ENCODE data around the gene CSNK1D.

DNA sequence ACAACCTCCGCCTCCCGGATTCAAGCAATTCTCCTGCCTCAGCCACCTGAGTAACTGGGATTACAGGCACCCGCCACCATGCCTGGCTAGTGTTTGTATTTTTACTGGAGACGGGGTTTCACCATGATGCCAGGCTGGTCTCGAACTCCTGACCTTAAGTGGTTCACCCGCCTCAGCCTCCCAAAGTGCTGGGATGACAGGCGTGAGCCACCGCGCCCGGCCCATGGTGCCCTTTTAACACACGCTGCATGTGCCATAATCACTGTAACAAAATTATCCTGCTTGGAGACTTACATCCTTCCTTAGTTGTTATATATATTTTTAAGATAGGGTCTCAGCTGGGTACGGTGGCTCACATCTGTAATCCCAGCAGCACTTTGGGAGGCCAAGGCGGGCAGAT is 38.5 kb upstream of the CSNK1D start:
- TF ChIP-seq CTCF (conservative IDR thresholded peaks at IDR 0.05; ENCODE audit: low read depth in 2 of 2) (no peak), POLR2AphosphoS5 (IDR thresholded peaks at IDR 0.05; ENCODE audit: low read depth) (no peak), EZH2phosphoT487 (IDR thresholded peaks at IDR 0.05; ENCODE audit: unreplicated experiment) (no peak), ZNF331 (CRISPR knock-in tag; IDR thresholded peaks at IDR 0.05; ENCODE audit: low read depth) (no peak), EZH2 (IDR thresholded peaks at IDR 0.05; ENCODE audit: low read depth, unreplicated experiment) (no peak), STAT1 (IDR thresholded peaks at IDR 0.05; ENCODE audit: unreplicated experiment) (no peak), REST (IDR thresholded peaks at IDR 0.05; ENCODE audit: unreplicated experiment) (no peak), CREB1 (CRISPR knock-in tag; IDR thresholded peaks at IDR 0.05; ENCODE audit: low read depth) (no peak), ZNF114 (CRISPR knock-in tag; IDR thresholded peaks at IDR 0.05) (no peak), JUNB (IDR thresholded peaks at IDR 0.05; ENCODE audit: unreplicated experiment) (no peak), ETS1 (IDR thresholded peaks at IDR 0.05) (no peak), ZNF462 (CRISPR knock-in tag; IDR thresholded peaks at IDR 0.05) (no peak), NANOG (IDR thresholded peaks at IDR 0.05; ENCODE audit: borderline replicate concordance) (no peak)
